ENCODE data around the gene TREML2. TPM values are rescaled to one million over a fixed set of nuclear protein-coding genes. Genes with fewer than 3 reads are reported as not detected.

TREML2 gene
- total and polyA plus RNA-seq, 9 of the 15 experiments (the other 6 are each of a cell fraction or from before 2014, with no cell fraction given), result 0.20 to 2.9 (median 1.4) TPM

DNA sequence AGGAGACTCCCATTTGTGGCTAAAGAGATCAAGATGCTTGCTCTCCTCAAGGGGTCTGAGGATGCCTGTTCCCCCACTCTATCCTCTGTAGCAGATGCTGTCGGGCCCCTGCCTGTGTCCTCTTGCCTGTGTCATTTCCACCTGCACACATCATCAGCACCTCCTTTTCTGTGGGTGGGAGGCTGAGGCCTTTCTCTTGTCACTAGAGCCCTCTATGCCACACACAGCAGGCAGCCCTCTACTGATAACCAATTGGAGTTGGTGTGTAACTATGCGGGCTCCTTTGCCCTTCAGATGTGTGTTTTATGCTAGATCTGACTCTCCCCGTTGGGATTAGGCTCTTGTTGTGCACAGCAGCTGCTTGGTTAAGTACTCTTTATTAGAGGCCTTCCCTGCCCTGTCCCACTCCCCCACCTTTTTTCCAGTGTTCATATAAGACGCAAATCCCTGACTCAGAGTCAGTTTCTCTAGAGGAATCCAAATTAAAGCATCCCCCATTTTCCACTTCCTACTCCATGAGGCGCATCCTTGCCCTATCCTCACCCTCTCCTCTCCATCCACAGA lies 7.7 kb downstream of the TREML2 start:
- DNase-seq (ENCODE audit: extremely low read depth in 1 of 4, low spot score in 3 of 4) (no peak), ATAC-seq (no peak), FAIRE-seq (peak; percentile 44)
- no peak for TF ChIP-seq PURB (CRISPR knock-in tag; IDR thresholded peaks at IDR 0.05; ENCODE audit: low read depth)
- no peak for TF ChIP-seq CBX5 (IDR thresholded peaks at IDR 0.05; ENCODE audit: borderline replicate concordance, low read depth)
- TF ChIP-seq ZC3H11A (IDR thresholded peaks at IDR 0.05; ENCODE audit: low read depth, low read length), result no peak
- no peak for TF ChIP-seq ZKSCAN1 (IDR thresholded peaks at IDR 0.05; ENCODE audit: low read depth, low read length)
- no peak for TF ChIP-seq CBX3 (IDR thresholded peaks at IDR 0.05; ENCODE audit: borderline replicate concordance in 1 of 2, low read length in 2 of 2)
- no peak for TF ChIP-seq L3MBTL2 (IDR thresholded peaks at IDR 0.05)
- TF ChIP-seq, protein P1, sequence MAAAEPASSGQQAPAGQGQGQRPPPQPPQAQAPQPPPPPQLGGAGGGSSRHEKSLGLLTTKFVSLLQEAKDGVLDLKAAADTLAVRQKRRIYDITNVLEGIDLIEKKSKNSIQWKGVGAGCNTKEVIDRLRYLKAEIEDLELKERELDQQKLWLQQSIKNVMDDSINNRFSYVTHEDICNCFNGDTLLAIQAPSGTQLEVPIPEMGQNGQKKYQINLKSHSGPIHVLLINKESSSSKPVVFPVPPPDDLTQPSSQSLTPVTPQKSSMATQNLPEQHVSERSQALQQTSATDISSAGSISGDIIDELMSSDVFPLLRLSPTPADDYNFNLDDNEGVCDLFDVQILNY (CRISPR knock-in tag; IDR thresholded peaks at IDR 0.05), result no peak
- TF ChIP-seq, protein P2, sequence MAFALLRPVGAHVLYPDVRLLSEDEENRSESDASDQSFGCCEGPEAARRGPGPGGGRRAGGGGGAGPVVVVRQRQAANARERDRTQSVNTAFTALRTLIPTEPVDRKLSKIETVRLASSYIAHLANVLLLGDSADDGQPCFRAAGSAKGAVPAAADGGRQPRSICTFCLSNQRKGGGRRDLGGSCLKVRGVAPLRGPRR (CRISPR knock-in tag; IDR thresholded peaks at IDR 0.05), result no peak
- TF ChIP-seq NCOA1 (IDR thresholded peaks at IDR 0.05; ENCODE audit: low read depth), result no peak
- TF ChIP-seq, protein P3, sequence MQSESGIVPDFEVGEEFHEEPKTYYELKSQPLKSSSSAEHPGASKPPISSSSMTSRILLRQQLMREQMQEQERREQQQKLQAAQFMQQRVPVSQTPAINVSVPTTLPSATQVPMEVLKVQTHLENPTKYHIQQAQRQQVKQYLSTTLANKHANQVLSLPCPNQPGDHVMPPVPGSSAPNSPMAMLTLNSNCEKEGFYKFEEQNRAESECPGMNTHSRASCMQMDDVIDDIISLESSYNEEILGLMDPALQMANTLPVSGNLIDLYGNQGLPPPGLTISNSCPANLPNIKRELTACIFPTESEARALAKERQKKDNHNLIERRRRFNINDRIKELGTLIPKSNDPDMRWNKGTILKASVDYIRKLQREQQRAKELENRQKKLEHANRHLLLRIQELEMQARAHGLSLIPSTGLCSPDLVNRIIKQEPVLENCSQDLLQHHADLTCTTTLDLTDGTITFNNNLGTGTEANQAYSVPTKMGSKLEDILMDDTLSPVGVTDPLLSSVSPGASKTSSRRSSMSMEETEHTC (IDR thresholded peaks at IDR 0.05), result no peak
- TF ChIP-seq ZNF444 (CRISPR knock-in tag; IDR thresholded peaks at IDR 0.05), result no peak
- no peak for TF ChIP-seq CEBPG (CRISPR knock-in tag; IDR thresholded peaks at IDR 0.05)
- no peak for TF ChIP-seq CEBPG (tag; conservative IDR thresholded peaks at IDR 0.05 in 1 of 2, IDR thresholded peaks at IDR 0.05 in 1 of 2)
- TF ChIP-seq ETV1 (tag; conservative IDR thresholded peaks at IDR 0.05; ENCODE audit: low read depth), result no peak
- BruUV-seq (replicated peaks), result no TSS peak
- no peaks in the 10 kb centered on the region for H4K20me1 ChIP-seq (replicated peaks; ENCODE audit: control insufficient read depth, insufficient read depth, low read length)
- no peaks in the 10 kb centered on the region for H3K9me1 ChIP-seq (ENCODE audit: control insufficient read depth, insufficient read depth, low read length)
- no peak overlapping the region for H3K4me3 ChIP-seq
- intact Hi-C loops (cut with micrococcal nuclease), result loop anchor here (5.0 kb wide), 1 partner anchor 124 kb away; no protein-coding TSS in a partner anchor
- WGBS (ENCODE audit: insufficient coverage, low coverage, missing lambda C conversion rate), result 20% methylated on average over 5 of the region's 5 CpGs
- no peak overlapping the region for H3K27ac ChIP-seq (ENCODE audit: extremely low read depth, low read depth, low read length)
- 0 out of 5 replicates have a peak, but pooled peaks cover 0 to 8% of the 10 kb centered on the region in 2 experiments for H3K27me3 ChIP-seq (ENCODE audit: control insufficient read depth in 2 of 2, insufficient read depth in 2 of 2, low read length in 2 of 2)
- in situ Hi-C loops (cut with MboI), result no loop called here
- no peak overlapping the region for H2AFZ ChIP-seq (ENCODE audit: low read depth, low read length)
- POLR2A ChIA-PET, result interaction anchor here (1.4 kb wide), 1 partner anchor 14 kb away, joined by 4 read pairs; no protein-coding TSS in a partner anchor
- CTCF ChIA-PET (ENCODE audit: low intra/inter-chr PET ratio), result no interaction called here
- no peak overlapping the region for H3K4me2 ChIP-seq (ENCODE audit: insufficient read depth, low read length)
- no peak overlapping the region for H3K9ac ChIP-seq (ENCODE audit: insufficient read depth in 1 of 2, low read depth in 2 of 2, low read length in 2 of 2)
- no peaks in the 10 kb centered on the region for H3K79me2 ChIP-seq (ENCODE audit: control insufficient read depth, insufficient read depth, low read length)
- no peaks in the 10 kb centered on the region for H3K36me3 ChIP-seq (ENCODE audit: control insufficient read depth, insufficient read depth, low read length)
- H3K9me3 ChIP-seq (replicated peaks; ENCODE audit: control insufficient read depth, insufficient read depth, low read depth, low read length), result no peaks in the 10 kb centered on the region
- H3K4me1 ChIP-seq (replicated peaks in 1 of 2; ENCODE audit: control insufficient read depth in 2 of 2, insufficient read depth in 2 of 2, low read length in 2 of 2), result no peaks in the 10 kb centered on the region

All from K562 (cell line).